SH-SY5Y (cell line): ENCODE data around the gene SCAI.

Source experiments
- GATA2 ChIP-seq: IDR thresholded peaks from 2 replicates; pipeline ENCODE4 v1.6.1; 2011; ENCODE audit warnings: mild to moderate bottlenecking, low read depth, low read length
- GATA3 ChIP-seq: IDR thresholded peaks from 2 replicates; pipeline ENCODE4 v1.6.1; 2011; ENCODE audit warnings: low read depth, mild to moderate bottlenecking, low read length, moderate library complexity

GRCh38 chr9:125091121-125091520, 52.2 kb downstream of the SCAI start:
- no peak for TF ChIP-seq GATA3
- TF ChIP-seq GATA2, result no peak
